ENCODE data around the gene PQBP1.
A peak's percentile ranks its signal among the peaks of the same experiment; 100 is the strongest.

Gene PQBP1

DNA sequence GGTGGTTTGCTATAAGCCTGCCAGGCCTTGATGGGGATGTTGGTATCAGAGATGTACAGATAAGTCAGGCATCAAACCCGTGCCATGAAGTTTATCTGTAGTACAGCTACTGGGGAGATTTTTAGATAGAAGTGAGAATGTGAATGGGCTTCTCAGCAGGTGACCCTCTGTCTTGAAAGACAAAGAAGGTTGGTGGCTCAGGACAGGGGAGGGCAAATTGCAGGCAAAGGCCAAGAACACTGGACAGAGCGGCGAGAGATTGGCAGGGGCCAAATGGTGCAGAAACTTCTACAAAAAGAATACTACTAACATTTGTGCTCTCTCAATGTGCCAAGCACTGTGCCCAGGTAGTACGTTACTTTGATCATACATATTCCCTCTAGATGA is 23.0 kb downstream of the PQBP1 start:
- no peak for DNase-seq (ENCODE audit: low read depth in 2 of 2)

DNA sequence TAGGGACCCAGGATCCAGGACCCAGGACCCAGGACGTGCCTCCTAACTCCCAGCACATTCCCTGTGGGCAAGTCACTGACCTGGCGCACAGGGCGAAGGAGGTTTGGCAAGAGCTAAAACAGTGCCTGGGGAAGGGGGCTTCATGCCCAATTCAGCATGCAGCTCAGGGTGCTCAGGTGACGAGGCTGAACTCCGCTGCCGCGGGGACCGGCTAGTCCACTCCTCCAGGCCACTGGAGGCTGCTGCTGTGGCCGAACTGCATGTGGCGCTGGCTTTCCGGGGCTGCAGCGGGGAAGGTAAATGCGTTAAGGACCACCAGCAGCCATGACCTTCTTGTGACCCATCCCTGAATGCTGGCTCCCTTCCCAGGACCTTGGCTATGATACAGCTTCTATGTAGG is 26.0 kb downstream of the PQBP1 start:
- DNase-seq (ENCODE audit: low read depth in 2 of 2), result no peak

DNA sequence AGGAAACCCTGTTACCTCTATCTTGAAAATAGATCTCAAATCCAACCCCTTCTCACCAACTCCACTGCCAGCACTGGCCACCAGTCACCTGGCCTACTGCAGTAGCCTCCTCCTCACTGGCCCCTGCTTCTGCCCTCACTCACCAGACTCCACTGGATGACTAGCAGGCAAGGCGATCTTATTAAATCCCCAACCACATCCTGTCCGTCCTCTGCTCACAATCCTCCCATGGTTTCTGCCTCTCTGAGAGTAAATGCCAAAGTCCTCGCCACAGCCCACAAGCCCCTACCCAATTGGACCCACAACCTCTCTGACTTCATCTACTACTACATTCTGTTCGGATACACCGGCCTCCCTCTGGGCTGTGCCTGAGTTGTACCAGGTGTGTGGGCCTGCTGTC is 26.5 kb downstream of the PQBP1 start:
- DNase-seq (ENCODE audit: low read depth in 2 of 2), result no peak

DNA sequence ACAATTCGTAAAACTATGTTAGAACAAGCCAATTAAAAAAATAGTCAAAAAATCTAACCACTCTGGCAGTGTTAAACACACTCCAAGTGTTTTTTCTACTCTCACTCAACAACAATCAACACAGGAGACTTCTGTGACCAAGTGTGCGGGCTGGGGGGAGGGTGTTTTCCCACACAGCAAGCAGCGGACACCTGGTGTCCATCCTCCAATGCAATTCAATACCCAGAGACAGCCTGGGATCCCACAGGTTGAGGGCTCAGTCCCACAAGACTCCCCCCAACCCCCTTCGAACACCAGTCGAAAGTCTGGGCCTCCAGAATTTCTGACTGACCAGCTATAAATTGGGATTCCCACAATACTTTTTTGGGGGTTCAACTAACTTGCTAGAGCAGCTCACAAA is 29.4 kb downstream of the PQBP1 start:
- no peak for DNase-seq (ENCODE audit: low read depth in 2 of 2)

- DNase-seq (ENCODE audit: low read depth in 2 of 2), result no peak
Observed at GRCh38 chrX:48927736-48928382, 30.1 kb downstream of the PQBP1 start.

DNA sequence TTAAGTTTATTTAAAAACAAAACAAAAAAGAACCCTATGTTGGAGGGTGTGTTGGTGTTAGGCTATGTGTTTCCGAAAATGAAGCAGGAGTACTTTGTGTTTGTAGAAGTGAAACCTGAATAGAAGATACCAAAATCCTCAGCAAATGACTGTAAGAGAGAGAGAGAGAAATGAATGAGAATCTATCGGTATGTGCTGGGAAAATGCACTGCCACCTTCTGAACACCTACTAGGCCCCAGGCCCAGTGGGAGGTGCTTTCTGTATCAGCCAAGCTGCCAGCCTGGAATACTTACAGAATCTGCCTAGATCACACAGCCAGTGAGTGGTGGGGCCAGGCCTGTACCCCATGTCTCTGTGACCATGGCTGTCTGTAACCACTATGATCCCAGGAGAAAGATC is 36.0 kb downstream of the PQBP1 start:
- DNase-seq (ENCODE audit: low read depth in 2 of 2), result no peak

DNA sequence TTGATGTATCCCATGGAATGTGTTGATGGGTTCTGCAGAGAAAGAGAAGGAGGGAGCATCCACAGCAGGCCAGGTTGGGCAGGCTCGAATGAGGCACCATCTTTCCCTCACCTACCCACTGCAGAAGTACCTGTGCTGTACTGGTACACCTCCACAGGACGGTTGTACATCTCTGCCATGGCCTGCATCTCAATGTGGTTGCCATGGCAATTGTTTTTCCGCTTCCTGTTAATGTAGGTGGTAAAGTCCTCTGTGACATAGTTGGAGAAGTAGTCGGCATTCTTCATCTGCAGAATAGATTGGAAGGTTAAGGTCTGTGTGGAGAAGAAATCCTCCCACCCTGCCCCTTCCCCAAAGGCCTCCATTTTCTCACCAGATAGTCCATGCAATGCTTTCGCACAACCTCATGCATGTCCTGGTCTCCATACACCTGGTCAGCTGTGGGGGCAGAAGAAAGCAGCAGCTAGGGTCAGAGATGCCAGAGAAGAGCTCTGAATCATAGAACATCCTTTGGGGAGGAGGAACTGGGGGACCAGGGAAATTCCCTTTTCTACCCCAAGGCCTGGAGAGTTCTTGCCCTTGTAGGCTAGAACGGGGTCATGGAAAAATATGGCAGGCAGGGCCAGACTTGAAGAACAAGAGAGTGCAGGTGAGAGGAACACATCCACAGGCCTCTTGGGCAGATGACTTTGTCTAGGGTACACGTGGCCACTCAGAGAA is 37.0 kb downstream of the PQBP1 start:
- DNase-seq (ENCODE audit: low read depth in 2 of 2), result no peak

DNA sequence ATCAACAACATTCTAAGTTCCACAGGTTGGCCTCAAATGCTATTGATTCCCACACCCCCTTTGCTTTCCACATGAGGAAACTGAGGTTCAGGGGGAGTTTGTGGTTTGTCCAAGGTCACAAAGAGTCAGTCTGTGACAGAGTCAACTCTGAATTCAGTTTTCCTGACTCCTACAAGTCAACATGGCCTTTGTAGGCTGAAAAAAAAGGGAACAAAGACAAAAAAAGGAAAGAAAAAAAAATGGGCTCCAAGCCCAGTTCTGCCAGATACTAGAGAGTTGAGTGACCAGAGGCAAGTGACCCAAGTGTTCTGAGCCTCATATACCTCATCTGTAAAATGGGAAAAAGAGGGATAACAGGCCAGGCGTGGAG is 37.6 kb downstream of the PQBP1 start:
- no peak for DNase-seq (ENCODE audit: low read depth in 2 of 2)

DNA sequence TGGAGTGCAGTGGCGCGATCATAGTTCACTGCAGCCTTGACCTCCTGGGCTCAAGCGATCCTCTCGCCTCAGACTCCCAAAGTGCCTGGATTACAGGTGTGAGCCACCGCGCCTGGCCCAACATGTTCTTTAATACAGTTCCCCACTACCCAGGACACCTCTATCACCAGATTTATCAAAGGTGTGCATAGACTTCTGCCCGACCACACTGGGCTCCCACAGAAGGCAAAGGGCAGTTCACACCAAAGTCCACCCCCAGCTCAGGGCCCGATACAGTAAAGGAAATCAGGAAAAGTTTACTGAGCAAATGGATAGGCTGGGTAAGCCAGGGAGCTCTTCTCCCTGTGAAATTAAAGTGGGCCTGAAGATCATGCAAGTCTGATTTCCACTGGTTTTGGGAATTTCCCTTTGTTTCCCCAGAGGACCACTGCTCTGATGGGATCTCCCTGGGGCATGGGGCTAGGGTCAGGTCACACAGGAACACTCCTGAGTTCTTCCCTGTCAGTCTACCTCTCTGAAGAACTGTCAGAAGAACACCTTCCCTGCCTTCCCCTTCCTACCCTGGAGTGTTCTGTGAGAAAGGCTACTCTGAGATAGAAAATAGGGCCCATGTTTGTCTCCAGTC is 38.8 kb downstream of the PQBP1 start:
- no peak for DNase-seq (ENCODE audit: low read depth in 2 of 2)

DNA sequence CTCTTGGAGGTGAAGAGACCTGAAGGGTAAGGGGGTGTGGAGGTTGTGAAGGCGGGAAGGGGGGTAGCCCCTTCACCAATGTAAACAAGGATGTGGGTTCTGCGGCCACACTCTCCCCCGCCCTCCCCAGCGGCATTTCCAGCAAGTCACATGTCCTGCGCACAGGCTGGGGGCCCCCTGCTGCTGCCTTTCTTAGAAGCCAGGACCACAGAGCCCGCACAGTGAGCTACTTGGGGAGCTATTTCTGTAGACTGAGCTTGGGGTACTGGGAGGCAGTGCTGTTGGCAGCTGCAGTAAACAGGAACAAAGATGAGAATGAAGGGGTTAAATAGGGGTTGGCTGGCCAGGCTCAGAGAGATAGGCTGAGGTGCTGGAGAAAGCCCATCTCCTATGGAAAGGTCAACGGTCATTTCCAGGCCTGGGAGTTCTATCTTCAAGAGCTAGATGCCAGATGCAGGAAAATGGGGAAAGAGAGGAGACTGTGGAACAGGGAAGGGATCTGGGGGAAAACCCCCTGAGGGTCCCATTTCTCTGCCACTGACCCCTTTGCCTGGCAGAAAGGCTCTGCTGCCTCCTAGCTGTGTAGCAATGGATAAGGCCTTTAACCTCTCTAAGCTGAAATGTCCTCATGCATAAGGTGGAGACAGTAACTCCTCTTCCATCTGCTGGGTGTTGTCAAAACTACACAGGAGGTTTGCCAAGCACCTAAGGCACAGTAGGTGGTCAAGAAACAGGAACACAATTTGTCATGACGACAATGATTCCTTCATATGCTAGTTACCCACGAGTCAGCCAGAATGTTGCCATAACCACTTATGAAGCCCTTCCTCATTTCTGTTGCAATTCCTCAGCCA is 39.6 kb downstream of the PQBP1 start:
- peak; percentile 81 to 82 for DNase-seq (ENCODE audit: low read depth in 2 of 2)

DNA sequence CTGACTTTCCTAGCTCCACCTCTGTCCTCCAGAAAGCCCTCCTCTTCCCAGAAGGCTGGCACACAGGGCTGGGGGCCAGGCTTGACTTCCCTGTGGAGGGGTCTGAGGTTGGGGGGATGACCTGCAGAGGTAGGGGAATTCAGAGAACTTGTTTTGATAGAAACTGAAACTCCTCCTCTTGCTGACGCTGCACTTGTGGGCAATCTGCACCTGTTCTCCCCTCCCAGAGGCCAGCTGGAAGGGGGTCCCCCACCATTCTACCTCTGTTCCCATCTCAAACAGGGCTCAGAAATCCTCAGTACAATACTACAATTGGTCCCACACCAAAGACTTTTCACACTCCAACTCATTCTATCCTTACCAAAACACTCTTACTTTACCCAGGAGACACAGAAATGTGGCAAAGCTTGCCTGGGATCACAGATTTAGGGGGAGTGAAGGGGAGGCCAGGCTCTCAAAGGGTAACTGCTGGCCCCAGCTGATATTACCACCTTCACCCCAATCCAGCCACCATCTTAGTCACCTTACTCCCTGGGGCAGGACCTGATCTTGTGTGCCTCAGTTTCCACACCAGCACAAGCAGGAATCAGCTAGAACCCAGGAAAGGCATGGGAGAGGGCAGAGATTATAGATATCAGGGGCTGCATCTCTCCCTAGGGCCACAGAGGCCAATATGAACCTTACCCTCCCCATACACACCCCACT is 41.1 kb downstream of the PQBP1 start:
- DNase-seq (ENCODE audit: low read depth in 2 of 2), result peak; percentile 49 to 75

DNA sequence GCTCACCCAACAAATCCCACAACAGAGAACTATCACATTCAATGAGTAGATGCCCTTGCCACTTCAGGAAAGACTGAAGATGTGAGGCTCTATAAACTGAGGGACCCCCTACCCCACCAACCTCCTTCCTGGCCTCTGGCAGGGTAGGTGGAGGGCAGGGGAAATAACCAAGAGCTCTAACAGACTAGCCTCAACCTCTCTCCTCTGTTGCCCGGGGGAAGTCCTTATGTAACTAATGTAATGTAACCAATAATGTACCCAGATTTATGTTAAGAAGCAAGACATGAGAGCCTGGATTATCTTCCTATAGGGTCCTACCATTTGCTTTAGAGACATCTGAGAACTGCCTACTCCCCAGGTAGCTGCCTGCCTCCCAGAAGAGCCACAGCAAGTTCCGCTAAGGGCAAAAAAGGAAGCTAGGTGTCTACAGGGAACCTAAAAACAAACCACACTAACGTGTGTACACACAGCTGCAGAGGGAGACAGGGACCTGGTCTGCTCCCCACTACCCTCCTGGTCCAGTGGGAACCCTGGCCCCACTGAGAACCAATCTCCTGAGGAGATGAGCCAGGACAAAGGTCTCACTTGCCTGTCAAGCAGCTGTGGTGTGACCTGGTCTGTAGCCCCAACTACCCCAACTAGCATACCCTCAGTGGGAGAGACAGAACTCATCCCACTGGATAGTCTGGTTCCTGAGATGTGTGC is 41.9 kb downstream of the PQBP1 start:
- no peak for DNase-seq (ENCODE audit: low read depth in 2 of 2)

DNA sequence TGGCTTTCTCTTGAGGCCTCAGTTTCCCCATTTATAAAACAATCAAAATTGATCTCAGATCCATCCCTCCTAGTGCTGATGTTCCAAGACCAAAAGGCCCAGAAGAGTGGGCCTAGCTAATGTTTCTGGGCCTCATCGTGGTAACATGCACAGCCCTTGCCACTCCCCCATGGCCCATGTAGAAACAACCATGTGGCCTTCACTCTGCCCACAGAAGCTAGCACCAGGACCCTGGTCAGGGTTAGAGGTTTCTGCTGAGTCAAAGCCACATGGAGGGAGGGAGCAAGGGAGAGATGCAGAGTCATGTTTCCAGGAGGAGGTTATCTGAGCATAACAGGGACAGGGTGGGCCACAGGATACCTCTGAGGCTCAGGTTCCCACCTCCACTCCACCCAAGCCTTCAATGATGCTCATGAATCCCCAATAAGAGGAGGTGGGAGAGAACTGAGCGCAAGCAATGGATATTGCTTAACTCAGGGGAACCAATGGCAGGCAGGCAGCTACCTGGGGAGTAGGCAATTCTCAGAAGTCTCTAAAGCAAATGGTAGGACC is 42.8 kb downstream of the PQBP1 start:
- no peak for DNase-seq (ENCODE audit: low read depth in 2 of 2)

GRCh38 chrX:48942895-48943294 is 45.2 kb downstream of the PQBP1 start:
- no peak for DNase-seq (ENCODE audit: low read depth in 2 of 2)

DNA sequence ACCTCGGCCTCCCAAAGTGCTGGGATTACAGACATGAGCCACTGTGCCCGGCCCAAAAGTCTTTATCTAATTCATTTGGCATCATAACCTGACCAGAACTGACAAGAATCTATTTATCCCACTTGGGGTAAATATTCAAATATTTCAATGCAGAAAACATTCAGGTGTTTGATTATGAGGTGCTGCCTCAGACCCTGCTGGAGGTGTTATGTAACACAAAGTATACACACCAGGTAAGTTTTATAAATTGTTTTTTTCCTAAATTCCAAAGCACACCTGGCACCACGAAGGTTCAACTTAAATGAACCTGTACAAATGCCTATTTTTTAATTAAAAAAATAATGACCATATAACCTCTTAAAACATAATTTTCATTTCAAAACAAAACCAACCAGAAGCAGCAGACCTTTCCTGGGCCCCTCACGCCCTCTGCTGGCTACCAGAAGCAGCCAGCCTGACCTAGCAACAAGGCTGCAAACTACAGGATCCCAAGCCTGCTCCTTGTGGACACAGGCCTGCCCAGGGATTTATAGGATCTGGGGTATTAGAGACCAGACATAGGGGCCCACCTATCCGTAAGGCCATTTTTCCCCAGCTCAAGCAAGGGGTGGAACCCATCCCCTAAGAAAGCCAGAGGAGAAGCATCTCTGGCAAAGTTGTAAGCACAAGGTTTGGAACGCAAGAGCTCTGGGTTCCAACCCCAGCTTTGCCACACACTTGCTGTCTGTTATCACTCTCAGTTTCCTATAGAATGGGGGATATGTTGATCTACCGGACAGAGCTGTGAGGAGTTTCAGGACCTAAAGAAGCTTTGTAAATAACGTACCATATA is 48.0 kb downstream of the PQBP1 start:
- DNase-seq (ENCODE audit: low read depth in 2 of 2), result no peak

DNA sequence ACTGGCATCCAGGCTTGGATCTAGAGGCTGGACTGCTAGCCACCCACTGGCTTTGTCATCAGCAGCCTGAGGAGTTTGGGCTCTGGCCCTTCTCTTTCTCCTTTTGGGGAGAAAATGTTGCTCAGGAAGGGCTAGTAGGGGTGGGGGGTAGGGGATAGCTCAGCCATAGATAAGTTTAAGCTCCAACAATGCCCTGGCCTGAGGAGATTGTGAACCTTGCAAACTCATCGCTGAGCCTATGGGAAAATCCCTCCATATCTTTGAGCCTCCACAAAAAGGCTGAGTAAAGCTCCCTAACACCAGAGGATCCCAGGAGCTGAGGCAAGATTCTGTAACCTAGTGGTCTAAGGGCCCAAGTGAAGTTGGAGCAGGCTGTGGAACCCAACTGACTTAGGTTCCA is 50.9 kb downstream of the PQBP1 start:
- no peak for DNase-seq (ENCODE audit: low read depth in 2 of 2)

Measured in stimulated activated CD4-positive, alpha-beta T cell treated with anti-CD3 and anti-CD28 coated beads, Interleukin-4, amount 100 ng/mL, for 48 hours (primary cell).